Measurements from ENCODE around the gene LRP10. TPM values are rescaled to one million over a fixed set of nuclear protein-coding genes. Genes with fewer than 3 reads are reported as not detected.
"Not testable (repeated sequence)": the region's sequence is repeated elsewhere in the genome, so short reads cannot be mapped to it uniquely, and the experiment has no call there.

Gene LRP10, protein sequence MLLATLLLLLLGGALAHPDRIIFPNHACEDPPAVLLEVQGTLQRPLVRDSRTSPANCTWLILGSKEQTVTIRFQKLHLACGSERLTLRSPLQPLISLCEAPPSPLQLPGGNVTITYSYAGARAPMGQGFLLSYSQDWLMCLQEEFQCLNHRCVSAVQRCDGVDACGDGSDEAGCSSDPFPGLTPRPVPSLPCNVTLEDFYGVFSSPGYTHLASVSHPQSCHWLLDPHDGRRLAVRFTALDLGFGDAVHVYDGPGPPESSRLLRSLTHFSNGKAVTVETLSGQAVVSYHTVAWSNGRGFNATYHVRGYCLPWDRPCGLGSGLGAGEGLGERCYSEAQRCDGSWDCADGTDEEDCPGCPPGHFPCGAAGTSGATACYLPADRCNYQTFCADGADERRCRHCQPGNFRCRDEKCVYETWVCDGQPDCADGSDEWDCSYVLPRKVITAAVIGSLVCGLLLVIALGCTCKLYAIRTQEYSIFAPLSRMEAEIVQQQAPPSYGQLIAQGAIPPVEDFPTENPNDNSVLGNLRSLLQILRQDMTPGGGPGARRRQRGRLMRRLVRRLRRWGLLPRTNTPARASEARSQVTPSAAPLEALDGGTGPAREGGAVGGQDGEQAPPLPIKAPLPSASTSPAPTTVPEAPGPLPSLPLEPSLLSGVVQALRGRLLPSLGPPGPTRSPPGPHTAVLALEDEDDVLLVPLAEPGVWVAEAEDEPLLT
- 100 to 1,000 TPM; 124 to 150 TPM for total RNA-seq

GRCh38 chr14:22871224-22872032, at the start of gene LRP10:
Gene LRP10, plus strand, starts transcription at chr14:22871740. Its CDS starts 564 bp downstream, at chr14:22872304.
- H3K36me3 ChIP-seq = peaks cover 13 to 19% of the 10 kb centered on the region in 2 donors
- peak within 1 kb of the TSS; percentile 94 to 100 for H3K4me3 ChIP-seq
- peak; percentile 97 for DNase-seq (ENCODE audit: low spot score)
- H3K27ac ChIP-seq = peak within 1 kb of the TSS; percentile 100
- TF ChIP-seq POLR2A (IDR thresholded peaks at IDR 0.05) (peak; percentile 93), CTCF (IDR thresholded peaks at IDR 0.05) (peak in 2 of 4 experiments; percentile 7 to 30), POLR2AphosphoS5 (IDR thresholded peaks at IDR 0.05) (peak; percentile 88)
- no peaks in the 10 kb centered on the region for H3K9me3 ChIP-seq
- H3K4me1 ChIP-seq (replicated peaks) = peaks cover 4% of the 10 kb centered on the region
- no peaks in the 10 kb centered on the region for H3K27me3 ChIP-seq (replicated peaks; ENCODE audit: insufficient read depth)
- 0% methylated on average over 31 of the region's 50 CpGs for WGBS
- intact Hi-C loops (cut with DNase I) = loop anchor here (5.0 kb wide), 2 partner anchors 46 to 106 kb away; partner anchors contain the start of gene RBM23

GRCh38 chr14:22822016-22822570, 49.4 kb upstream of the LRP10 start:
- DNase-seq (ENCODE audit: low spot score) = no peak
- intact Hi-C loops (cut with DNase I) = loop anchor here (2.0 to 10.0 kb wide), 2 partner anchors 31 to 167 kb away; no protein-coding TSS in a partner anchor

GRCh38 chr14:22822571-22823098, 48.9 kb upstream of the LRP10 start:
- DNase-seq (ENCODE audit: low spot score) = peak; percentile 62
- Histone ChIP-seq H3K4me3 (peak overlapping the region; percentile 21 to 23), H3K9me3 (no peaks in the 10 kb centered on the region), H3K27ac (peak overlapping the region in 1 of 2 donors; percentile 56), H3K4me1 (replicated peaks) (no peaks in the 10 kb centered on the region), H3K27me3 (replicated peaks; ENCODE audit: insufficient read depth) (no peaks in the 10 kb centered on the region), H3K36me3 (no peaks in the 10 kb centered on the region)
- WGBS = 2% methylated on average over 34 of the region's 34 CpGs
- intact Hi-C loops (cut with DNase I) = loop anchor here (2.0 to 10.0 kb wide), 2 partner anchors 30 to 168 kb away; no protein-coding TSS in a partner anchor
- TF ChIP-seq POLR2A (IDR thresholded peaks at IDR 0.05) (no peak), CTCF (IDR thresholded peaks at IDR 0.05) (peak; percentile 65 to 87 (median 82)), POLR2AphosphoS5 (IDR thresholded peaks at IDR 0.05) (peak; percentile 32)

More at GRCh38 chr14:22822016-22822570, 49.4 kb upstream of the LRP10 start:
- no peaks in the 10 kb centered on the region for H3K36me3 ChIP-seq
- peak overlapping the region; percentile 21 to 23 for H3K4me3 ChIP-seq
- H3K4me1 ChIP-seq (replicated peaks) = no peaks in the 10 kb centered on the region
- H3K27ac ChIP-seq = peak overlapping the region in 1 of 2 donors; percentile 56
- 69% methylated on average over 32 of the region's 32 CpGs for WGBS
- no peak for TF ChIP-seq POLR2AphosphoS5 (IDR thresholded peaks at IDR 0.05)
- TF ChIP-seq POLR2A (IDR thresholded peaks at IDR 0.05) = no peak
- TF ChIP-seq CTCF (IDR thresholded peaks at IDR 0.05) = no peak
- no peaks in the 10 kb centered on the region for H3K9me3 ChIP-seq
- no peaks in the 10 kb centered on the region for H3K27me3 ChIP-seq (replicated peaks; ENCODE audit: insufficient read depth)

- WGBS = 63% methylated on average over 8 of the region's 8 CpGs
- no peak for TF ChIP-seq POLR2A (IDR thresholded peaks at IDR 0.05)
- TF ChIP-seq POLR2AphosphoS5 (IDR thresholded peaks at IDR 0.05) = no peak
- TF ChIP-seq CTCF (IDR thresholded peaks at IDR 0.05) = no peak
- Histone ChIP-seq H3K9me3 (no peaks in the 10 kb centered on the region), H3K36me3 (no peaks in the 10 kb centered on the region), H3K4me3 (no peak overlapping the region), H3K27ac (no peak overlapping the region), H3K4me1 (replicated peaks) (no peaks in the 10 kb centered on the region), H3K27me3 (replicated peaks; ENCODE audit: insufficient read depth) (no peaks in the 10 kb centered on the region)
- DNase-seq (ENCODE audit: low spot score) = no peak
- intact Hi-C loops (cut with DNase I) = loop anchor here (10.0 kb wide), 1 partner anchor 170 kb away; no protein-coding TSS in a partner anchor
Measured at GRCh38 chr14:22824711-22825359, 46.7 kb upstream of the LRP10 start.

- WGBS = 83% methylated on average over 12 of the region's 12 CpGs
Measured at GRCh38 chr14:22829076-22829660, 42.4 kb upstream of the LRP10 start.

More at GRCh38 chr14:22829076-22829660, 42.4 kb upstream of the LRP10 start:
- DNase-seq (ENCODE audit: low spot score); H3K36me3 ChIP-seq; H3K27me3 ChIP-seq (replicated peaks; ENCODE audit: insufficient read depth); H3K4me1 ChIP-seq (replicated peaks); H3K9me3 ChIP-seq: not testable (repeated sequence)
- intact Hi-C loops (cut with DNase I) = loop anchor here (10.0 kb wide), 1 partner anchor 174 kb away; no protein-coding TSS in a partner anchor
- H3K27ac ChIP-seq = peak overlapping the region; percentile 58 to 71
- peak overlapping the region; percentile 63 to 81 for H3K4me3 ChIP-seq

Measured in prostate gland (tissue), 2 donors.